Measurements from ENCODE around the gene NPAS2.

DNA sequence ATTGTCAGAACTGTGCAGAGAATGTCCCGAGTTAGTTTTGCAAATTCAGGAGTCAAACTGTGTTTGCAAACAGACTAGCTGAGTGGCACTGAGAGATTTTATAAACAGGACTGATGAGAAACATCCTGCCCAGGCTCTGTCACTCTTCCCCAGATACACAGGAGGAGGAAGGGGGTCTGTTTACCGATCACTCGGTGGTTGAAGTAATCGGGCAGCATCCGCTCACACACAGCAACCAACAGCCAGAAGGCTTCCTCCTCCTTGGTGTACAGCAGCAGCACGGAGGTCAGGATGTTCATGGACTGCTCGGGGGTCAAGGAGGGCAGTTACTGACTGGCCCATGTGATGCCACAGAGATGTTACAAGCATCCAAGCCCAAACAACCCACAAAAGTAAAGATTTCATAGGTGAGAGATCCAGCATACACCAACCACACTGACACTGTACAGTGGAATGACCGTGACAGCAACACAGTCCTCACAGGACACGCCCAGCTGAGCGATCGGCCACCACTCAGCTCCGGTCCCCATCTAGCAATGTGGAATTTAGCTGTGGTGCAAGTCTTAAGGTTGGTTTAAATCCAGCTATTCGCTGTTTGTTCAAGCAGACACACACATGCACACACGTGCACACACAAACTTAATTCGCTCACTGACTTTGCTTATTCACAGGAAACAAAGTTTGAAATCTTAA, 212.3 kb downstream of the NPAS2 start:
- TF ChIP-seq, protein P1, sequence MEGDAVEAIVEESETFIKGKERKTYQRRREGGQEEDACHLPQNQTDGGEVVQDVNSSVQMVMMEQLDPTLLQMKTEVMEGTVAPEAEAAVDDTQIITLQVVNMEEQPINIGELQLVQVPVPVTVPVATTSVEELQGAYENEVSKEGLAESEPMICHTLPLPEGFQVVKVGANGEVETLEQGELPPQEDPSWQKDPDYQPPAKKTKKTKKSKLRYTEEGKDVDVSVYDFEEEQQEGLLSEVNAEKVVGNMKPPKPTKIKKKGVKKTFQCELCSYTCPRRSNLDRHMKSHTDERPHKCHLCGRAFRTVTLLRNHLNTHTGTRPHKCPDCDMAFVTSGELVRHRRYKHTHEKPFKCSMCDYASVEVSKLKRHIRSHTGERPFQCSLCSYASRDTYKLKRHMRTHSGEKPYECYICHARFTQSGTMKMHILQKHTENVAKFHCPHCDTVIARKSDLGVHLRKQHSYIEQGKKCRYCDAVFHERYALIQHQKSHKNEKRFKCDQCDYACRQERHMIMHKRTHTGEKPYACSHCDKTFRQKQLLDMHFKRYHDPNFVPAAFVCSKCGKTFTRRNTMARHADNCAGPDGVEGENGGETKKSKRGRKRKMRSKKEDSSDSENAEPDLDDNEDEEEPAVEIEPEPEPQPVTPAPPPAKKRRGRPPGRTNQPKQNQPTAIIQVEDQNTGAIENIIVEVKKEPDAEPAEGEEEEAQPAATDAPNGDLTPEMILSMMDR (IDR thresholded peaks at IDR 0.05) = no peak
- no peak for TF ChIP-seq POLR2A (IDR thresholded peaks at IDR 0.05)
- no peak for TF ChIP-seq EP300 (IDR thresholded peaks at IDR 0.05; ENCODE audit: low read depth)
- TF ChIP-seq POLR2AphosphoS5 (IDR thresholded peaks at IDR 0.05) = no peak

Data from transverse colon (tissue), 4 donors.